RWPE2 (cell line): ENCODE measurements around the gene TXLNG.

ENCODE experiments used
- ATAC-seq: fragments of 200-7000 bp; cut with Tn5 transposase; 3 replicates; pipeline ENCODE4 v1.9.1; 2021; ENCODE audit warnings: low read depth
- DNase-seq: peaks from one replicate; pipeline ENCODE4 v3.0.0-alpha.2; 2020; ENCODE audit warnings: low spot score
- H3K27ac ChIP-seq: fragments of 450-650 bp; 2 replicates; pipeline ENCODE4 v1.5.1; 2017; ENCODE audit warnings: mild to moderate bottlenecking; ENCODE audit not compliant: poor library complexity, severe bottlenecking
- H3K27me3 ChIP-seq: fragments of 250-450 bp; sonication (Bioruptor Pico); 2 replicates; pipeline ENCODE4 v1.5.1; 2021; ENCODE audit warnings: mild to moderate bottlenecking, moderate library complexity; ENCODE audit not compliant: insufficient read depth, poor library complexity, severe bottlenecking
- H3K36me3 ChIP-seq: fragments of 250-450 bp; sonication (Bioruptor Pico); 2 replicates; pipeline ENCODE4 v1.5.1; 2020; ENCODE audit warnings: low read depth, mild to moderate bottlenecking, moderate library complexity
- H3K4me1 ChIP-seq: fragments of 250-450 bp; sonication (Bioruptor Pico); 2 replicates; pipeline ENCODE4 v1.5.1; 2021; ENCODE audit warnings: mild to moderate bottlenecking, moderate library complexity; ENCODE audit not compliant: insufficient read depth, poor library complexity, severe bottlenecking
- H3K4me3 ChIP-seq: fragments of 250-450 bp; sonication (Bioruptor Pico); 2 replicates; pipeline ENCODE4 v1.5.1; 2021; ENCODE audit warnings: mild to moderate bottlenecking, moderate library complexity; ENCODE audit not compliant: severe bottlenecking
- H3K9me3 ChIP-seq: fragments of 250-450 bp; sonication (Bioruptor Pico); 2 replicates; pipeline ENCODE4 v1.5.1; 2021; ENCODE audit warnings: mild to moderate bottlenecking, moderate library complexity; ENCODE audit not compliant: severe bottlenecking
- TF ChIP-seq, protein P1 (sequence below): fragments of 450-650 bp; IDR thresholded peaks from one replicate; pipeline ENCODE4 v1.5.1; 2017; ENCODE audit warnings: mild to moderate bottlenecking, moderate library complexity; ENCODE audit not compliant: poor library complexity, severe bottlenecking

The TXLNG gene

DNA sequence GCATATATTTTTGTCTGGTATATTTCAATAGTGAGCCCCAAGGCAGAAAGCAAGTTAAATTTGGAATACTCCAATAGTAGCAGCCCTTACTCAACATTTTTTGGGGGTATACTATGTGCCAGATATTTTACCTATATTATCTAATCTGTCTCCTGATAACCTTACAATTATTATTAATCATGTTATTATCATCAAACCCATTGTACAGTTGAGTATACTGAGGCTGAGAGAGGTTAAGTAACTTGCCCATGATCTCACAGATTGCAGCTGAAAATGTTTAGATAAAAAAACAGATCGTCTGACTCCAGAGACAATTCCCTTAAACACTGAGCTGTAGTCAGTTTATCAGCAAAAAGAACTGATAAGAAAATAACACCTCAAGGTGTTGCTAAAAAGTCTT lies 90.4 kb downstream of the TXLNG start:
- ATAC-seq, result no peak
- H3K27me3 ChIP-seq, result no peaks in the 10 kb centered on the region
- H3K4me1 ChIP-seq, result no peaks in the 10 kb centered on the region
- H3K9me3 ChIP-seq, result no peaks in the 10 kb centered on the region
- TF ChIP-seq, protein P1, sequence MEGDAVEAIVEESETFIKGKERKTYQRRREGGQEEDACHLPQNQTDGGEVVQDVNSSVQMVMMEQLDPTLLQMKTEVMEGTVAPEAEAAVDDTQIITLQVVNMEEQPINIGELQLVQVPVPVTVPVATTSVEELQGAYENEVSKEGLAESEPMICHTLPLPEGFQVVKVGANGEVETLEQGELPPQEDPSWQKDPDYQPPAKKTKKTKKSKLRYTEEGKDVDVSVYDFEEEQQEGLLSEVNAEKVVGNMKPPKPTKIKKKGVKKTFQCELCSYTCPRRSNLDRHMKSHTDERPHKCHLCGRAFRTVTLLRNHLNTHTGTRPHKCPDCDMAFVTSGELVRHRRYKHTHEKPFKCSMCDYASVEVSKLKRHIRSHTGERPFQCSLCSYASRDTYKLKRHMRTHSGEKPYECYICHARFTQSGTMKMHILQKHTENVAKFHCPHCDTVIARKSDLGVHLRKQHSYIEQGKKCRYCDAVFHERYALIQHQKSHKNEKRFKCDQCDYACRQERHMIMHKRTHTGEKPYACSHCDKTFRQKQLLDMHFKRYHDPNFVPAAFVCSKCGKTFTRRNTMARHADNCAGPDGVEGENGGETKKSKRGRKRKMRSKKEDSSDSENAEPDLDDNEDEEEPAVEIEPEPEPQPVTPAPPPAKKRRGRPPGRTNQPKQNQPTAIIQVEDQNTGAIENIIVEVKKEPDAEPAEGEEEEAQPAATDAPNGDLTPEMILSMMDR, result no peak
- H3K4me3 ChIP-seq, result no peak overlapping the region
- H3K36me3 ChIP-seq, result no peaks in the 10 kb centered on the region
- no peak for DNase-seq
- no peak overlapping the region for H3K27ac ChIP-seq

DNA sequence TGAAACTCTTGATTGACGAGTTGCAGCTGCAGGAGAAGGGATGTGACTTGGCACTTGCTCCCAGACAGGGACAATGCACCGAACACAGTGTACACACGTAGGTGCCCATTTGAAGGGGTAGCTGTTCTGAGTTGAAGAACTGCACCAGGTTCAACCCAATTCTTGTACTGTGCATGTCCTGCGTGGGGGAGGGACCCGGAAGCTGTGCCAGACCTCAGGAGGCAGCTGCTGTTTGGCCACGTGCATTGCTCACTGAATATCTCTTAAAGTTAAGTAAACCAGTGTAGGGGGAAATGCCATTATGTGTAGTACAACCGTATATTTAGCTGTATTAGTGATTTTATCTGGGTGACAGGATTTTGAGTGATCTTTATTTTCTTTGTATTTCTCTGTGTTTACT lies 95.9 kb downstream of the TXLNG start:
- DNase-seq (no peak), ATAC-seq (no peak; the same call in 2 of the 3 replicates)
- no peaks in the 10 kb centered on the region for H3K9me3 ChIP-seq
- peak overlapping the region; percentile 37 for H3K27ac ChIP-seq
- TF ChIP-seq, protein P1, result no peak
- no peaks in the 10 kb centered on the region for H3K36me3 ChIP-seq
- no peaks in the 10 kb centered on the region for H3K27me3 ChIP-seq
- no peak overlapping the region for H3K4me3 ChIP-seq
- H3K4me1 ChIP-seq, result no peaks in the 10 kb centered on the region

DNA sequence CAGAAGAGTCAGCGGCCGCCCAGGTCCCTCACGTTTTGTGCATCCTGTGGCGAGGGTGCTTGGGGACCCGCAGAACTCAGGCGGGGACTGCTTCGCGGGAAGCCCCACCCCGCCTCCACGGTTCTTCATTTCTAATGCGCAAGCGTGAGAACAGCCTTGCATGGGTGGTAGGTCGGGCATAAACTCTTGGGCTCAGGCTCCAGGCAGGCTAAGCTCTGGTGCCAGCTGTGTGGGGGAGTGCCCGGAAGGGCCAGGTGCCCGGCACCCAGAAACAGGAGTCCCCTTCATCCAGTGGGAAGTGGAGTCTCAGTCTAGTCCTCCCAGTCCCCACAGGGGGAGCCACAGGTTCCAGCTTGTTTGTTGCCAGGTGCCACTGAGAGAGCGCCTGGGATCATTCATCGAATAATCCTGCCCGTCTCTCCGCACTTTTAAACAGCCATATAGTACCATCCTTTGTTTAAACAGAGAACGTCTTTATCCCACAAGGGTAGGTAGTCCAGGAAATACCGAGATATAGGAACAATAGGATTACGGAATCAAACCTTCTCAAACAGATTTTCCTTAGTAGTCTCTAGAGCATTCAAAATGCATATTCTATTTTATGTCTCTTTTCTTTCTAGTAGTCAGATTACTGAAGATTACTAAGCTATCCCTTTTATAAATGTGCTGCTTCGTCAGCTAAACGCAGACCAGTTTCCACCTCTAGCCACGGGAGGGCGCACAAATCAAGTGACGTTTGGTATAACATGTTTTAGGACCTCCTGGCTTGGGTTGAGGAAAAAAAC lies 96.6 kb downstream of the TXLNG start:
- H3K36me3 ChIP-seq, result no peaks in the 10 kb centered on the region
- H3K4me1 ChIP-seq, result no peaks in the 10 kb centered on the region
- ATAC-seq, result peak; percentile 83
- DNase-seq, result no peak
- TF ChIP-seq, protein P1, result peak; percentile 76
- peak overlapping the region; percentile 26 for H3K4me3 ChIP-seq
- no peaks in the 10 kb centered on the region for H3K27me3 ChIP-seq
- no peaks in the 10 kb centered on the region for H3K9me3 ChIP-seq
- H3K27ac ChIP-seq, result peak overlapping the region; percentile 37

DNA sequence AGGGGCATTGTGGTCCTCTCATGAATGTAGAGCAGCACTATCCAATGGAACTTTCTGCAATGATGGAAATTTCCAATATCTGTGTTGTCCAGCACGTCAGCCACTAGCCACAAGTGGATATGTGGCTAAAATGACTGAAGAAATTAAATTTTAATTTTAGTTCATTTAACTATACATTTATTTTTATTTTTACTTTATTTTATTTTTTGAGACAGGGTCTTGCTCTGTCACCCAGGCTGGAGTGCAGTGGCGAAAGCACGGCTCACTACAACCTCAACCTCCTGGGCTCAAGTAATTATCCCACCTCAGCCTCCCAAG lies 97.2 kb downstream of the TXLNG start:
- no peaks in the 10 kb centered on the region for H3K27me3 ChIP-seq
- H3K4me3 ChIP-seq, result no peak overlapping the region
- H3K9me3 ChIP-seq, result no peaks in the 10 kb centered on the region
- H3K4me1 ChIP-seq, result no peaks in the 10 kb centered on the region
- H3K36me3 ChIP-seq, result no peaks in the 10 kb centered on the region
- peak overlapping the region; percentile 37 for H3K27ac ChIP-seq
- DNase-seq (no peak), ATAC-seq (no peak)
- TF ChIP-seq, protein P1, result peak; percentile 37

DNA sequence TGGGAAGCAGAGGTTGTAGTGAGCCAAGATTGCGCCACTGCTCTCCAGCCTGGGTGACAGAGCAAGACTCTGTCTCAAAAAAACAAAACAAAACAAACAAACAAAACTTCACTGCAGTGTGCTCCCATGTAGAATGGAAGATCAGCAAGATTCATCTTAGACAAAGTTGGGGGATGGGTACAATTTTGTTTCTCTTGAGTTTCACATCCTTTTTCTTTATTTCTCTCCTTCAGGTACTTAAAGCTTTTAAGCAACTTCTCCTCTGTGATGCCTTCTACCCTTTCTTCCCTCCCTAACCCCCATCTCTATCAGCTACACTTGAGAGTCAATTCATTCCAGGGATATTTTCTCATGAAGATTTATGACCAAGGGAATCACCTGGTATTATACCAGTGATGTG lies 99.4 kb downstream of the TXLNG start:
- TF ChIP-seq, protein P1, result no peak
- H3K27ac ChIP-seq, result no peak overlapping the region

More for the DNA sequence above, 99.4 kb downstream of the TXLNG start:
- no peaks in the 10 kb centered on the region for H3K9me3 ChIP-seq
- no peak for ATAC-seq
- no peaks in the 10 kb centered on the region for H3K27me3 ChIP-seq
- DNase-seq, result no peak
- no peak overlapping the region for H3K4me3 ChIP-seq
- no peaks in the 10 kb centered on the region for H3K4me1 ChIP-seq
- H3K36me3 ChIP-seq, result no peaks in the 10 kb centered on the region
